H9 (cell line): ENCODE results near the gene FBXO31. TPM values are rescaled to one million over a fixed set of nuclear protein-coding genes. Genes with fewer than 3 reads are reported as not detected.

Experiments
- DNase-seq: peaks from one replicate; pipeline ENCODE4 v3.0.0-alpha.2; 2017
- H2AFZ ChIP-seq: one replicate; pipeline ENCODE4 v1.6.1; 2013; ENCODE audit warnings: mild to moderate bottlenecking, low read length, control low read depth, moderate library complexity
- H2AK5ac ChIP-seq: 2 replicates; pipeline ENCODE4 v1.6.1; 2013; ENCODE audit warnings: low read length, control low read depth, mixed read lengths; ENCODE audit not compliant: insufficient read length
- H2BK120ac ChIP-seq: one replicate; pipeline ENCODE4 v1.6.1; 2013; ENCODE audit warnings: low read depth, mild to moderate bottlenecking, low read length, control low read depth, inconsistent platforms; ENCODE audit not compliant: poor library complexity, severe bottlenecking
- H2BK12ac ChIP-seq: 2 replicates; pipeline ENCODE4 v1.6.1; 2013; ENCODE audit warnings: low read length, control low read depth, mixed read lengths, low read depth; ENCODE audit not compliant: insufficient read length
- H2BK15ac ChIP-seq: 2 replicates; pipeline ENCODE4 v1.6.1; 2013; ENCODE audit warnings: low read depth, low read length, control low read depth
- H2BK20ac ChIP-seq: one replicate; pipeline ENCODE4 v1.6.1; 2013; ENCODE audit warnings: low read depth, mild to moderate bottlenecking, low read length, control low read depth, inconsistent platforms; ENCODE audit not compliant: poor library complexity, severe bottlenecking
- H2BK5ac ChIP-seq: 2 replicates; pipeline ENCODE4 v1.6.1; 2013; ENCODE audit warnings: low read length, control low read depth, mixed read lengths; ENCODE audit not compliant: insufficient read length
- H3K14ac ChIP-seq: 2 replicates; pipeline ENCODE4 v1.6.1; 2013; ENCODE audit warnings: low read length, control low read depth; ENCODE audit not compliant: insufficient read depth
- H3K18ac ChIP-seq: 2 replicates; pipeline ENCODE4 v1.6.1; 2013; ENCODE audit warnings: low read depth, mild to moderate bottlenecking, mixed read lengths, low read length, control low read depth; ENCODE audit not compliant: insufficient read length
- H3K23ac ChIP-seq: 2 replicates; pipeline ENCODE4 v1.6.1; 2013; ENCODE audit warnings: low read length, control low read depth, mixed read lengths, low read depth; ENCODE audit not compliant: insufficient read length
- H3K23me2 ChIP-seq: 2 replicates; pipeline ENCODE4 v1.6.1; 2013; ENCODE audit warnings: low read depth, mild to moderate bottlenecking, mixed read lengths, low read length, control low read depth; ENCODE audit not compliant: insufficient read length, poor library complexity, severe bottlenecking
- H3K27ac ChIP-seq: 2 replicates; pipeline ENCODE4 v1.5.1; 2013; ENCODE audit warnings: low read length, control low read depth, mixed read lengths, low read depth; ENCODE audit not compliant: insufficient read length
- H3K27me3 ChIP-seq: 2 replicates; pipeline ENCODE4 v1.6.1; 2013; ENCODE audit warnings: low read length, control low read depth, inconsistent platforms; ENCODE audit not compliant: insufficient read depth
- H3K4ac ChIP-seq: 2 replicates; pipeline ENCODE4 v1.6.1; 2013; ENCODE audit warnings: low read depth, mild to moderate bottlenecking, control low read depth, inconsistent platforms, low read length, moderate library complexity
- H3K4me1 ChIP-seq: 2 replicates; pipeline ENCODE4 v1.6.1; 2013; ENCODE audit warnings: low read length, control low read depth, inconsistent platforms; ENCODE audit not compliant: insufficient read depth
- H3K4me2 ChIP-seq: 2 replicates; pipeline ENCODE4 v1.6.1; 2013; ENCODE audit warnings: low read length, control low read depth, mixed read lengths; ENCODE audit not compliant: insufficient read length, insufficient read depth
- H3K56ac ChIP-seq: 2 replicates; pipeline ENCODE4 v1.6.1; 2013; ENCODE audit warnings: low read depth, mild to moderate bottlenecking, mixed read lengths, low read length, control low read depth; ENCODE audit not compliant: insufficient read length
- H3K79me1 ChIP-seq: 2 replicates; pipeline ENCODE4 v1.6.1; 2013; ENCODE audit warnings: low read depth, mild to moderate bottlenecking, moderate library complexity, low read length, control low read depth, inconsistent platforms; ENCODE audit not compliant: insufficient read depth, poor library complexity, severe bottlenecking
- H3K79me2 ChIP-seq: 2 replicates; pipeline ENCODE4 v1.6.1; 2013; ENCODE audit warnings: low read length, control low read depth, inconsistent platforms; ENCODE audit not compliant: insufficient read depth
- H3K9ac ChIP-seq: 2 replicates; pipeline ENCODE4 v1.6.1; 2013; ENCODE audit warnings: low read length, control low read depth, mixed read lengths; ENCODE audit not compliant: insufficient read length; ENCODE audit errors: extremely low read depth
- H3K9me3 ChIP-seq: one replicate; pipeline ENCODE4 v1.6.1; 2013; ENCODE audit warnings: low read depth, low read length, inconsistent platforms; ENCODE audit not compliant: control insufficient read depth
- H3T11ph ChIP-seq: one replicate; pipeline ENCODE4 v1.6.1; 2013; ENCODE audit warnings: mild to moderate bottlenecking, low read length, control low read depth, inconsistent platforms
- H4K20me1 ChIP-seq: one replicate; pipeline ENCODE4 v1.6.1; 2013; ENCODE audit not compliant: control insufficient read depth, insufficient read length, insufficient read depth
- H4K5ac ChIP-seq: 2 replicates; pipeline ENCODE4 v1.6.1; 2013; ENCODE audit warnings: low read depth, mild to moderate bottlenecking, mixed read lengths, low read length, control low read depth; ENCODE audit not compliant: insufficient read length
- H4K8ac ChIP-seq: replicated peaks from 2 replicates; pipeline ENCODE4 v1.6.1; 2013; ENCODE audit warnings: low read length, control low read depth, mixed read lengths, low read depth; ENCODE audit not compliant: insufficient read length
- H4K91ac ChIP-seq: 2 replicates; pipeline ENCODE4 v1.6.1; 2013; ENCODE audit warnings: low read depth, mild to moderate bottlenecking, moderate library complexity, mixed read lengths, low read length, control low read depth; ENCODE audit not compliant: insufficient read length
- H3K27ac Mint-ChIP-seq, 3 experiments: 2 replicates in 2 of 3; 3 replicates in 1 of 3; pipeline ENCODE4 v1.8.0; 2020 to 2021; ENCODE audit warnings: mixed read lengths in 3 of 3, mild to moderate bottlenecking in 1 of 3, moderate library complexity in 1 of 3
- H3K27me3 Mint-ChIP-seq: 2 replicates; pipeline ENCODE4 v1.8.0; 2021; ENCODE audit warnings: low read depth, mild to moderate bottlenecking, moderate library complexity, mixed read lengths
- H3K36me3 Mint-ChIP-seq, 3 experiments: 2 replicates in 2 of 3; 3 replicates in 1 of 3; pipeline ENCODE4 v1.8.0; 2020 to 2021; ENCODE audit warnings: low read depth in 3 of 3, mixed read lengths in 3 of 3; ENCODE audit not compliant: insufficient read depth in 1 of 3
- H3K4me1 Mint-ChIP-seq, 2 experiments: 2 replicates each; pipeline ENCODE4 v1.8.0; 2020; ENCODE audit warnings: mixed read lengths in 2 of 2
- H3K4me3 Mint-ChIP-seq, 2 experiments: 2 replicates in 1 of 2; 3 replicates in 1 of 2; pipeline ENCODE4 v1.8.0; 2020 to 2021; ENCODE audit warnings: mild to moderate bottlenecking in 2 of 2, mixed read lengths in 2 of 2, moderate library complexity in 1 of 2
- H3K9me3 Mint-ChIP-seq, 2 experiments: 2 replicates in 1 of 2; 3 replicates in 1 of 2; pipeline ENCODE4 v1.8.0; 2020; ENCODE audit warnings: mild to moderate bottlenecking in 2 of 2, mixed read lengths in 2 of 2, moderate library complexity in 1 of 2
- CTCF ChIP-seq: fragments of 200-600 bp; sonication (generic); conservative IDR thresholded peaks from 3 replicates; pipeline ENCODE4 v1.8.0; 2021; ENCODE audit warnings: antibody characterized with exemption, mild to moderate bottlenecking
- WGBS: extraction: QIAGEN DNeasy Blood & Tissue Kit; methylation state at CpG from one replicate; pipeline ENCODE4 v1.1.7; 2013; ENCODE audit warnings: missing lambda C conversion rate, low lambda C conversion rate, mixed read lengths; ENCODE audit not compliant: insufficient read length; ENCODE audit errors: extremely low coverage; 5-methylcytosine and 5-hydroxymethylcytosine counted together
- total RNA-seq: library from RNA; stranded (reverse); gene quantifications from 2 replicates; pipeline ENCODE4 v1.2.1, GENCODE V29; 2021

The FBXO31 gene
- total RNA-seq, 1 experiment from 2014 or later: 24.2 TPM

GRCh38 chr16:87338155-87338765 lies 45.3 kb downstream of the FBXO31 start:
- no peak for TF ChIP-seq CTCF
- Histone ChIP-seq H3K4me2 (no peak overlapping the region), H2BK15ac (no peak overlapping the region), H2AK5ac (no peak overlapping the region), H2AFZ (no peak overlapping the region), H3K23me2 (no peaks in the 10 kb centered on the region), H3K9ac (no peak overlapping the region), H3K79me2 (no peaks in the 10 kb centered on the region), H3T11ph (no peak overlapping the region), H3K27ac (no peak overlapping the region), H2BK120ac (no peak overlapping the region), H4K8ac (no peak overlapping the region), H3K23ac (no peak overlapping the region), H3K9me3 (no peaks in the 10 kb centered on the region), H2BK12ac (no peak overlapping the region), H3K27me3 (no peaks in the 10 kb centered on the region), H3K56ac (no peak overlapping the region), H2BK20ac (no peak overlapping the region), H4K5ac (no peak overlapping the region), H3K18ac (no peak overlapping the region), H3K4me1 (no peaks in the 10 kb centered on the region), H2BK5ac (no peak overlapping the region), H3K4ac (no peak overlapping the region), H4K91ac (no peak overlapping the region), H3K79me1 (no peaks in the 10 kb centered on the region), H3K14ac (no peak overlapping the region), H4K20me1 (no peaks in the 10 kb centered on the region)
- Mint-ChIP-seq H3K4me1 (peaks cover 0 to 7% of the 10 kb centered on the region in 2 experiments; a peak in 2 of 4 replicates), H3K36me3 (peaks cover 16 to 33% (median 24%) of the 10 kb centered on the region in 3 experiments; a peak in 6 of 7 replicates), H3K4me3 (no peak overlapping the region; a peak in 1 of 5 replicates), H3K27ac (no peak overlapping the region), H3K9me3 (no peaks in the 10 kb centered on the region), H3K27me3 (no peaks in the 10 kb centered on the region)
- no CpG with 5 or more reads among the region's 18 CpGs for WGBS
- no peak for DNase-seq
